ENCODE results near the gene OPCML. TPM values are rescaled to one million over a fixed set of nuclear protein-coding genes. Genes with fewer than 3 reads are reported as not detected.

The OPCML gene
- total RNA-seq, 3 donors from 2014 or later (not counting 1 experiment from before 2014, with no cell fraction given): not detected

DNA sequence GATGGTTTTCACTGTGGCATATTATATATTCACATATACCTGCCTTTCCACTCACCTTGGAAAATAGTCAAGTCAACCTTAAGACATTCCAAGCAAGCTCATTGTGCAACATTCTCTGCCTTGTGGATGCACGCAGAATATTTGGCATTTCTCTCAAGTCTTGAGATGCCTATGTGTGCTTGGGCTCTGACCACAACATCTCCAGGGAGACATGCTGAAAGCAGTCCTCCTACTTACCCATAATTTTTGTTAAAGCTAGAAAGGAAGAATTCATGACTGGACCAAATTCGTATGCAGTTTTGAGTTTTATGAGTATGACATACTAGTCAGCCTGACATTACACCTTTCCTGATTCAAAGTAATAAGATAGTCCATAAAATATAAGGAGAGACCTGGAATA, 684.0 kb downstream of the OPCML start:
- H3K9me3 ChIP-seq (ENCODE audit: control insufficient read depth, insufficient read depth, low read length): no peaks in the 10 kb centered on the region
- H3K27me3 ChIP-seq (ENCODE audit: control insufficient read depth, insufficient read depth, low read length): no peaks in the 10 kb centered on the region
- no peak overlapping the region for H3K4me3 ChIP-seq (ENCODE audit: low read length)
- H3K4me3 Mint-ChIP-seq: no peak overlapping the region
- no peaks in the 10 kb centered on the region for H3K27me3 Mint-ChIP-seq (ENCODE audit: low read depth in 2 of 2)
- no peaks in the 10 kb centered on the region for H3K36me3 Mint-ChIP-seq
- ATAC-seq (no peak), DNase-seq (no peak)
- H3K4me1 ChIP-seq (ENCODE audit: control insufficient read depth, insufficient read depth, low read length): no peaks in the 10 kb centered on the region
- intact Hi-C loops (cut with micrococcal nuclease): no loop called here
- WGBS (ENCODE audit: insufficient coverage): 82% methylated on average over 1 of the region's 2 CpGs
- no peak overlapping the region for H3K27ac Mint-ChIP-seq
- H3K9me3 Mint-ChIP-seq: peaks cover 7% of the 10 kb centered on the region in 2 donors
- no peak for TF ChIP-seq CTCF (IDR thresholded peaks at IDR 0.05)
- no peaks in the 10 kb centered on the region for H3K4me1 Mint-ChIP-seq
- no peak overlapping the region for H3K27ac ChIP-seq (ENCODE audit: low read length)
- H3K36me3 ChIP-seq (ENCODE audit: control insufficient read depth, insufficient read depth, low read length): no peaks in the 10 kb centered on the region

GRCh38 chr11:132846075-132846474, 686.2 kb downstream of the OPCML start:
- H3K27ac ChIP-seq (ENCODE audit: low read length): no peak overlapping the region
- no peak for TF ChIP-seq CTCF (IDR thresholded peaks at IDR 0.05)
- H3K27me3 ChIP-seq (ENCODE audit: control insufficient read depth, insufficient read depth, low read length): no peaks in the 10 kb centered on the region
- Mint-ChIP-seq H3K27me3 (ENCODE audit: low read depth in 2 of 2) (no peaks in the 10 kb centered on the region), H3K4me1 (no peaks in the 10 kb centered on the region), H3K36me3 (no peaks in the 10 kb centered on the region), H3K27ac (no peak overlapping the region), H3K9me3 (peaks cover 7% of the 10 kb centered on the region in 2 donors), H3K4me3 (no peak overlapping the region)
- H3K36me3 ChIP-seq (ENCODE audit: control insufficient read depth, insufficient read depth, low read length): no peaks in the 10 kb centered on the region
- ATAC-seq: no peak
- intact Hi-C loops (cut with micrococcal nuclease): no loop called here
- no peaks in the 10 kb centered on the region for H3K4me1 ChIP-seq (ENCODE audit: control insufficient read depth, insufficient read depth, low read length)
- H3K9me3 ChIP-seq (ENCODE audit: control insufficient read depth, insufficient read depth, low read length): no peaks in the 10 kb centered on the region
- 62% methylated on average over 4 of the region's 4 CpGs for WGBS (ENCODE audit: insufficient coverage)
- H3K4me3 ChIP-seq (ENCODE audit: low read length): no peak overlapping the region
- no peak for DNase-seq

- H3K4me1 ChIP-seq (ENCODE audit: control insufficient read depth, insufficient read depth, low read length): no peaks in the 10 kb centered on the region
- Mint-ChIP-seq H3K4me1 (no peaks in the 10 kb centered on the region), H3K27me3 (ENCODE audit: low read depth in 2 of 2) (no peaks in the 10 kb centered on the region), H3K36me3 (no peaks in the 10 kb centered on the region), H3K27ac (no peak overlapping the region), H3K4me3 (no peak overlapping the region), H3K9me3 (peaks cover 7 to 9% of the 10 kb centered on the region in 2 donors)
- 88% methylated on average over 5 of the region's 5 CpGs for WGBS (ENCODE audit: insufficient coverage)
- H3K9me3 ChIP-seq (ENCODE audit: control insufficient read depth, insufficient read depth, low read length): no peaks in the 10 kb centered on the region
- H3K27ac ChIP-seq (ENCODE audit: low read length): no peak overlapping the region
- H3K27me3 ChIP-seq (ENCODE audit: control insufficient read depth, insufficient read depth, low read length): no peaks in the 10 kb centered on the region
- H3K36me3 ChIP-seq (ENCODE audit: control insufficient read depth, insufficient read depth, low read length): no peaks in the 10 kb centered on the region
- no peak overlapping the region for H3K4me3 ChIP-seq (ENCODE audit: low read length)
- no peak for TF ChIP-seq CTCF (IDR thresholded peaks at IDR 0.05)
- ATAC-seq: no peak
- DNase-seq: no peak
- intact Hi-C loops (cut with micrococcal nuclease): no loop called here
Observed at GRCh38 chr11:132844956-132845696, 687.2 kb downstream of the OPCML start.

DNA sequence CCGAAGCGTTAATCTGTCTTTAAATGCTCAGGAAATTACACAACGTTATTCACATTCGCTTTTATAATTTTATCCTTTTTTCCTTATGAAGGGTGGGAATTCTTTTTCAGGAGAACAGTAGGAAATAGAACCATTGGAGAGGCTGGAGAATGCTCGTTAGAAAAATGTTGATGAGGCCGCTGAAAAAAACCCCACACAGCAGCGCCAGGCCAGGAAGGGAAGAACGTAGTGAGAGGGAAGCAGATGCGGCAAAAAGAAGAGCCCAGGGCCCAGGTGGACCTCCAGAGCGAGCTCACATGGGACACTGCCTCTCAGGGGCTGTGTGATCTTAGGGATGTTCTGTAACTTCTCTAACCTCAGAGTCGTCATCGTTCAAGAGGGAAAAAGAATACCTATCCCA, 691.6 kb downstream of the OPCML start:
- WGBS (ENCODE audit: insufficient coverage): 92% methylated on average over 8 of the region's 12 CpGs
- intact Hi-C loops (cut with micrococcal nuclease): no loop called here
- no peaks in the 10 kb centered on the region for H3K27me3 ChIP-seq (ENCODE audit: control insufficient read depth, insufficient read depth, low read length)
- no peaks in the 10 kb centered on the region for H3K9me3 ChIP-seq (ENCODE audit: control insufficient read depth, insufficient read depth, low read length)
- no peaks in the 10 kb centered on the region for H3K36me3 Mint-ChIP-seq
- no peak overlapping the region for H3K27ac Mint-ChIP-seq
- ATAC-seq (no peak), DNase-seq (no peak)
- no peaks in the 10 kb centered on the region for H3K4me1 ChIP-seq (ENCODE audit: control insufficient read depth, insufficient read depth, low read length)
- no peak overlapping the region for H3K27ac ChIP-seq (ENCODE audit: low read length)
- peaks cover 6 to 12% of the 10 kb centered on the region in 2 donors for H3K9me3 Mint-ChIP-seq
- no peaks in the 10 kb centered on the region for H3K27me3 Mint-ChIP-seq (ENCODE audit: low read depth in 2 of 2)
- no peaks in the 10 kb centered on the region for H3K36me3 ChIP-seq (ENCODE audit: control insufficient read depth, insufficient read depth, low read length)
- H3K4me1 Mint-ChIP-seq: no peaks in the 10 kb centered on the region
- TF ChIP-seq CTCF (IDR thresholded peaks at IDR 0.05): no peak
- H3K4me3 ChIP-seq (ENCODE audit: low read length): no peak overlapping the region
- H3K4me3 Mint-ChIP-seq: no peak overlapping the region

Data from natural killer cell (primary cell).